Transverse colon (tissue), 4 donors: ENCODE results near the gene GAREM1. TPM values are rescaled to one million over a fixed set of nuclear protein-coding genes. Genes with fewer than 3 reads are reported as not detected.

ENCODE experiments used
- DNase-seq: peaks from one replicate; pipeline ENCODE4 v3.0.0-alpha.2; 2019
- H3K27ac ChIP-seq, 4 donors: fragments of 200-600 bp; sonication (generic); 2 replicates each; pipeline ENCODE4 v1.5.1; 2016 to 2018; ENCODE audit warnings: inconsistent platforms in 4 of 4
- H3K27me3 ChIP-seq: fragments of 200-600 bp; sonication (generic); 2 replicates; pipeline ENCODE4 v1.5.1; 2017; ENCODE audit warnings: inconsistent platforms
- H3K36me3 ChIP-seq, 4 donors: fragments of 200-600 bp; sonication (generic); 2 replicates each; pipeline ENCODE4 v1.5.1; 2017 to 2019; ENCODE audit warnings: inconsistent platforms in 4 of 4
- H3K4me1 ChIP-seq, 4 donors: fragments of 200-600 bp; sonication (generic); 2 replicates each; pipeline ENCODE4 v1.5.1; 2017 to 2020; ENCODE audit warnings: inconsistent platforms in 4 of 4
- H3K4me3 ChIP-seq, 4 donors: fragments of 200-600 bp; sonication (generic); 1 replicate in 1 of 4; 2 replicates in 3 of 4; pipeline versions ENCODE4 v1.5.1 to v1.6.1; 2017 to 2019; ENCODE audit warnings: inconsistent platforms in 4 of 4
- H3K9me3 ChIP-seq, 2 donors: fragments of 200-600 bp; sonication (generic); 2 replicates each; pipeline ENCODE4 v1.5.1; 2017 to 2019; ENCODE audit warnings: inconsistent platforms in 2 of 2
- CTCF ChIP-seq, 5 experiments: fragments of 200-600 bp in 3 of 5; fragments of 450-650 bp in 2 of 5; sonication (generic) in 3 of 5; IDR thresholded peaks; 1 replicate in 2 of 5; 2 replicates in 3 of 5; pipeline ENCODE4 v1.5.1; 2016 to 2017; ENCODE audit warnings: antibody characterized with exemption in 5 of 5, inconsistent platforms in 3 of 5, mild to moderate bottlenecking in 2 of 5, moderate library complexity in 1 of 5
- EP300 ChIP-seq: sonication (generic); formaldehyde crosslinking; IDR thresholded peaks from one replicate; pipeline ENCODE4 v1.6.1; 2017; ENCODE audit warnings: antibody characterized with exemption, low read depth
- POLR2A ChIP-seq: fragments of 450-650 bp; IDR thresholded peaks from one replicate; pipeline ENCODE4 v1.6.1; 2016; ENCODE audit warnings: antibody characterized with exemption, mild to moderate bottlenecking, moderate library complexity
- POLR2AphosphoS5 ChIP-seq, 3 donors: sonication (generic); formaldehyde crosslinking; IDR thresholded peaks; one replicate each; pipeline ENCODE4 v1.6.1; 2016; ENCODE audit warnings: antibody characterized with exemption in 3 of 3
- WGBS, 2 donors: methylation state at CpG; one replicate each; pipeline ENCODE4 v1.1.5; 2018; ENCODE audit warnings: low coverage in 1 of 2; 5-methylcytosine and 5-hydroxymethylcytosine counted together
- in situ Hi-C, 4 donors: fragments of 200-750 bp; cut with MboI; loops; one replicate each; pipeline versions ENCODE4 v1.15.0 to v1.15.1; 2017; ENCODE audit warnings: low sequenced_read_pairs in 3 of 4, low pct_ligation_motif_present in 1 of 4, low pct_unique_long_range_greater_than_20kb in 1 of 4
- intact Hi-C: fragments of 100-400 bp; cut with DNase I; formaldehyde crosslinking; loops from one replicate; pipeline ENCODE4 v1.15.1; 2023; ENCODE audit warnings: low total_unique reads
- total RNA-seq, 4 donors: library from RNA; depleted of rRNA; stranded (reverse); fragments of >200 nt; gene quantifications; one replicate each; pipeline ENCODE4 v1.1.0, GENCODE V29; 2016

GAREM1 gene
- total RNA-seq, 4 donors from 2014 or later: 7.9 to 47.6 (median 25.9) TPM

DNA sequence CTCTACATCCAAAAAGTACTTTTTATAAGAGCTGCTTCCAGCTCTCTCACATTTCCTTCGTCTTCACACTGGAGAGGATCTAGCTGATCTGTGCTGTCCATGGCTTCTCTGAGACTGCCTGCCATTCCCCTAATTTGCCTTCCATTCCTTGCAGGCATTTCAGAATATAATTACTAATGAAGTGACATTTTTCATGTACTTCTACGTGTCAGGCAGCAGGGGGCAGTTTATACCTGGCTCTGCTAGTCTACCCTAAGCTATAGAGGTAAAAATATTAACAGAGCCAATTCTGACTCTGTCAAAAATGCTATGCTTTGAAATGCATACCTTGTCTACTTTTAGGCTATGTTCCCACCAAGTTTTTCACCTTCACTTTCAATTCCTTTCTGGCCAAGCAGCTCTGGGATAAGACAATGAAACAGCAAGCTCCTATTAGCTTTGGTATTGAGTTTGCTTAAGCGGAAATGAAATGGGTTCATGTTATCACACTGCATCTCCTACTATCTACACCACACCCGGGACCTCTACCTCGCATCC is 198.9 kb downstream of the GAREM1 start:
- DNase-seq: peak; percentile 21
- intact Hi-C loops (no loop called here), in situ Hi-C loops (loop anchor here in 3 of 4 donors (10.0 to 25.0 kb wide), 3 partner anchors 203 to 291 kb away; partner anchors contain the start of gene GAREM1 (in 1 of the 3))
- no peak for TF ChIP-seq POLR2AphosphoS5 (IDR thresholded peaks at IDR 0.05)
- TF ChIP-seq CTCF (IDR thresholded peaks at IDR 0.05): peak; percentile 65 to 71 (median 67)
- Histone ChIP-seq H3K4me3 (no peak overlapping the region), H3K9me3 (no peaks in the 10 kb centered on the region), H3K27me3 (no peaks in the 10 kb centered on the region), H3K4me1 (peaks cover 0 to 22% (median 5%) of the 10 kb centered on the region in 4 donors), H3K36me3 (peaks cover 0 to 19% (median 0%) of the 10 kb centered on the region in 4 donors), H3K27ac (no peak overlapping the region)
- 52 to 63% methylated on average over 2 to 5 of the region's 5 CpGs for WGBS, 2 donors

DNA sequence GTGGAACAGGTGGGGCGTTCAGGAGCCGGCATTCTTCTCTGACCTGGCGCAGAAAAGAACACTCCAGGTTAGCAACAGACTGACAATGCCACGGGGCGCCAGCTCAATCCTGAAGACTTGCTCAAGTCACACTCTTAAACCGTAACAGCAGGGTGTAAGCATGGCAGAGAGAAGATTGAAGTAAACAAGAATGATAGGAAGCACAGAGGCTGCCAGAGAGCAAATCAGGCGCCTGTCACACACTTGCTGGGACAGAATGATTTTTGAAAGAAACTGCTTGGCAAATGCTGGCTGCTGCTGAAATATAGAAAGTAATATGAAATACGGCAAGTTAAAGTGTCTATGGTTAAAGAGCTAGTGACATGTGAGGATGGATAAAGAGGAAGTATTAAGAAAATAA is 200.3 kb downstream of the GAREM1 start:
- H3K36me3 ChIP-seq: peaks cover 0 to 19% (median 0%) of the 10 kb centered on the region in 4 donors
- no peak overlapping the region for H3K27ac ChIP-seq
- H3K9me3 ChIP-seq: no peaks in the 10 kb centered on the region
- no peaks in the 10 kb centered on the region for H3K27me3 ChIP-seq
- intact Hi-C loops: no loop called here
- DNase-seq: no peak
- H3K4me3 ChIP-seq: no peak overlapping the region
- H3K4me1 ChIP-seq: peaks cover 0 to 8% (median 0%) of the 10 kb centered on the region in 4 donors
- 90 to 91% methylated on average over 8 of the region's 8 CpGs for WGBS, 2 donors
- in situ Hi-C loops: loop anchor here in 3 of 4 donors (10.0 to 25.0 kb wide), 3 partner anchors 204 to 292 kb away; partner anchors contain the start of gene GAREM1 (in 1 of the 3)
- TF ChIP-seq POLR2A: no peak
- no peak for TF ChIP-seq EP300
- no peak for TF ChIP-seq CTCF (IDR thresholded peaks at IDR 0.05)
- TF ChIP-seq POLR2AphosphoS5 (IDR thresholded peaks at IDR 0.05): no peak

DNA sequence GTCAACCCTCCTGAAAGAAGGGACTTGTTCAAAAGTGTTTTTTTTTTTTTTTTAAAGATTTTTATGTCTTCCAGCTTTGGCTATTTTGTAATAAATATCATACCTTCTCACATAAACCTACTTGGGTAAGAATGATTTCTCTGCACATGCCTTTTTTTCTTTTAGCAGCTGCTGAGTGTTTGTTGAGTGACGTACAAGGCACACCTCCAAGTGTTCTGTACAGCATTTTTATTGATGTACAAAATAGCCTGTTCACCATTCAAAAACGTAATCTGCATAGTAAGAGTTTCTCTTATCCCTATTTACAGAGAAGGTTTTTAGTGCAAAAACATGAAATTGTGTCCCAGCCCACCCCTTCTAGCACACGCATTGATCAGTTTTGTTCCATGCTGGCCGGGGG is 203.2 kb downstream of the GAREM1 start:
- DNase-seq: no peak
- no peak overlapping the region for H3K27ac ChIP-seq
- no peak overlapping the region for H3K4me3 ChIP-seq
- TF ChIP-seq POLR2A (no peak), POLR2AphosphoS5 (IDR thresholded peaks at IDR 0.05) (no peak), EP300 (no peak), CTCF (IDR thresholded peaks at IDR 0.05) (no peak)
- intact Hi-C loops: no loop called here
- in situ Hi-C loops: loop anchor here in 3 of 4 donors (10.0 to 25.0 kb wide), 3 partner anchors 207 to 295 kb away; partner anchors contain the start of gene GAREM1 (in 1 of the 3)
- H3K27me3 ChIP-seq: no peaks in the 10 kb centered on the region
- WGBS, 2 donors: 60 to 68% methylated on average over 4 of the region's 4 CpGs
- peaks cover 0 to 19% (median 0%) of the 10 kb centered on the region in 4 donors for H3K36me3 ChIP-seq
- peaks cover 0 to 7% (median 0%) of the 10 kb centered on the region in 4 donors for H3K4me1 ChIP-seq
- H3K9me3 ChIP-seq: no peaks in the 10 kb centered on the region

DNA sequence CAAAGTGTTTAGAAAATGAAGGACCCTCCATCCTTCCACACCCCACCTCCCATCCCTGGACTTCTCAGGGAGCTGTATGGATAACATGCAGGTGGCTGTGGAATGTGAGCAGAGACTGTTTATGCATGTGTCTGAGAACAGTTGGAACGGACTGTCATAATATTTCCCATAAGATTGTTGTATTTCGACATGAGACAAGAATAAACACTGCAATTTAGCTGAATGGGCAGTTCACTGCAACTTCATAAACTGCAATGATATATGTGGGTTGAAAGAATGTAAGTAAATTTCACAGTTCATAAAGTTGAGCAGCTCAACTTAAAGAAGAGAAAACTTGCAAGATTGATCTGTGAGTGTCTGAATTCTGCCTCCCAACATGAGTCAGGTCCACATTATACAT is 206.3 kb downstream of the GAREM1 start:
- TF ChIP-seq EP300: no peak
- TF ChIP-seq POLR2AphosphoS5 (IDR thresholded peaks at IDR 0.05): no peak
- TF ChIP-seq POLR2A: no peak
- no peak for TF ChIP-seq CTCF (IDR thresholded peaks at IDR 0.05)
- no peaks in the 10 kb centered on the region for H3K27me3 ChIP-seq
- intact Hi-C loops (no loop called here), in situ Hi-C loops (loop anchor here in 3 of 4 donors (10.0 to 25.0 kb wide), 3 partner anchors 210 to 298 kb away; partner anchors contain the start of gene GAREM1 (in 1 of the 3))
- H3K9me3 ChIP-seq: no peaks in the 10 kb centered on the region
- no peak overlapping the region for H3K27ac ChIP-seq
- H3K4me3 ChIP-seq: no peak overlapping the region
- H3K4me1 ChIP-seq: peaks cover 0 to 11% (median under 1%) of the 10 kb centered on the region in 4 donors
- no peak for DNase-seq
- H3K36me3 ChIP-seq: peaks cover 0 to 12% (median 0%) of the 10 kb centered on the region in 4 donors
- WGBS, 2 donors: 46 to 55% methylated on average over 2 of the region's 2 CpGs
